HepG2 (cell line): ENCODE data around the gene IKBIP. TPM values are rescaled to one million over a fixed set of nuclear protein-coding genes. Genes with fewer than 3 reads are reported as not detected.
A peak's percentile ranks its signal among the peaks of the same experiment; 100 is the strongest.

ENCODE experiments used
- AGO2 ChIP-seq: fragments of 200-400 bp; formaldehyde crosslinking; optimal IDR thresholded peaks from 2 replicates; pipeline ENCODE3; 2017; ENCODE audit warnings: mild to moderate bottlenecking, low read depth, low read length, moderate library complexity
- GABPB1 ChIP-seq: IDR thresholded peaks from 2 replicates; pipeline ENCODE4 v1.6.1; 2016; ENCODE audit warnings: mild to moderate bottlenecking, missing genetic modification reagents, moderate library complexity, missing compliant biosample characterization
- KAT8 ChIP-seq: IDR thresholded peaks from 2 replicates; pipeline ENCODE4 v1.6.1; 2016; ENCODE audit warnings: missing genetic modification reagents, missing compliant biosample characterization
- KDM5A ChIP-seq: fragments of 200-600 bp; sonication (generic); IDR thresholded peaks from 2 replicates; pipeline ENCODE4 v1.7.0; 2018; ENCODE audit warnings: antibody characterized with exemption, mild to moderate bottlenecking, low read length, borderline replicate concordance
- MEF2D ChIP-seq: sonication (generic); formaldehyde crosslinking; IDR thresholded peaks from 2 replicates; pipeline ENCODE4 v1.5.1; 2020; ENCODE audit warnings: mild to moderate bottlenecking, missing genetic modification reagents
- TSC22D2 ChIP-seq: sonication (generic); formaldehyde crosslinking; IDR thresholded peaks from 2 replicates; pipeline ENCODE4 v1.5.1; 2020; ENCODE audit warnings: missing genetic modification reagents, mild to moderate bottlenecking, borderline replicate concordance
- ZNF230 ChIP-seq: sonication (generic); formaldehyde crosslinking; IDR thresholded peaks from 2 replicates; pipeline ENCODE4 v1.4.0; 2020; ENCODE audit warnings: mild to moderate bottlenecking, missing genetic modification reagents
- ZNF260 ChIP-seq: sonication (generic); formaldehyde crosslinking; IDR thresholded peaks from 2 replicates; pipeline ENCODE4 v1.4.0; 2020; ENCODE audit warnings: missing genetic modification reagents, low read depth, mild to moderate bottlenecking, borderline replicate concordance
- ZNF652 ChIP-seq: IDR thresholded peaks from 2 replicates; pipeline ENCODE4 v1.6.1; 2016; ENCODE audit warnings: low read depth, borderline replicate concordance
- ZNF772 ChIP-seq: sonication (generic); formaldehyde crosslinking; IDR thresholded peaks from 2 replicates; pipeline ENCODE4 v1.5.0; 2020; ENCODE audit warnings: mild to moderate bottlenecking, missing genetic modification reagents
- polyA plus RNA-seq, 8 experiments: library from polyadenylated mRNA; depleted of rRNA in 3 of 8; stranded (reverse) in 7 of 8; unstranded in 1 of 8; fragments of >200 nt; fragmentation: Illumina TruSeq in 4 of 8; extraction: Trizol in 4 of 8; gene quantifications; 2 replicates each; pipeline versions ENCODE4 v1.2.1 to v1.2.3, GENCODE V29; 2011 to 2016; ENCODE audit warnings: low read depth in 4 of 8, missing spikeins in 1 of 8, mixed read lengths in 1 of 8; ENCODE audit not compliant: insufficient read depth in 1 of 8
- total RNA-seq, 5 experiments: library from RNA; depleted of rRNA; stranded (reverse); fragments of >200 nt; fragmentation: Illumina TruSeq; extraction: Trizol; gene quantifications; 2 replicates each; pipeline ENCODE4 v1.2.3, GENCODE V29; 2016; ENCODE audit warnings: low read depth in 1 of 5
- TF ChIP-seq, protein P1 (sequence below): sonication (generic); formaldehyde crosslinking; IDR thresholded peaks from 2 replicates; pipeline ENCODE4 v1.4.0; 2020; ENCODE audit warnings: mild to moderate bottlenecking, missing genetic modification reagents, borderline replicate concordance
- TF ChIP-seq, protein P2 (sequence below): sonication (generic); formaldehyde crosslinking; IDR thresholded peaks from 2 replicates; pipeline ENCODE4 v1.8.1; 2022; ENCODE audit warnings: low read depth, mild to moderate bottlenecking, missing genetic modification reagents
- TF ChIP-seq, protein P3 (sequence below): sonication (generic); formaldehyde crosslinking; conservative IDR thresholded peaks from 2 replicates; pipeline ENCODE4 v1.8.1; 2023; ENCODE audit warnings: missing genetic modification reagents
- TF ChIP-seq, protein P4 (sequence below): IDR thresholded peaks from 2 replicates; pipeline ENCODE4 v1.6.1; 2016; ENCODE audit warnings: missing biosample characterization, missing genetic modification reagents, low read depth

Gene IKBIP
- total and polyA plus RNA-seq, 2 of the 13 experiments (the other 11 are each of a cell fraction or from before 2014, with no cell fraction given) = 20.0 to 55.5 TPM

DNA sequence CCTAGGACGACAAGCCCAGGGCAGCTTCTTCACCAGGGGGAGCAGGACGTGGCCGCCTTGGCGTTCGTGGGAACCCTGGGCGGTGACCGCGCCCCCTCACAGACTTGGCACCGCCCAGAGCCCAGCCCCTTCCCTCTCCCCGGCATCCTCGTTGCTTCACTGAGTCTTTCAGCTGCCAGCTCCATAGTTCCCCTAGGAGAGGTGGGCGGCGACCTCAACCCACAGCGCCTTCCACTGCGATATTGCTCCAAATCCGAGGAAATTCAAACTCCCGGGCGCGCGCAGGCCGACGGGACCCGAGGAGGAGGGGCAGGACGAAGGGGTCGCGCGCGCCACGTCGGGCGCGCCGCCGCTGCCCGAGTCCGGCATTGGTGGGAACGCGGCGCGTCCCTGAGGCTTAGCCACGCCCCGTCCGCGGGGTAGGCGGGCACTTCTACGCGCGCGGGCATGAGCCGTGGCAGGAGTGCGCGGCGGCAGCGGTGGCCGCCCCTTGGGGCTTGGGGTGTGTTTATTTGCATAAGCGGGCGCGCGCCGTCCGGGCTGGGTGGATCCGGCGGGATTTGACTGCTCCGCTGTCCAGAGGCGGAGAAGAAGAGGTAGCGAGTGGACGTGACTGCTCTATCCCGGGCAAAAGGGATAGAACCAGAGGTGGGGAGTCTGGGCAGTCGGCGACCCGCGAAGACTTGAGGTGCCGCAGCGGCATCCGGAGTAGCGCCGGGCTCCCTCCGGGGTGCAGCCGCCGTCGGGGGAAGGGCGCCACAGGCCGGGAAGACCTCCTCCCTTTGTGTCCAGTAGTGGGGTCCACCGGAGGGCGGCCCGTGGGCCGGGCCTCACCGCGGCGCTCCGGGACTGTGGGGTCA, at the start of gene IKBIP, which contains the start of gene APAF1 (continued):
- TF ChIP-seq, protein P1, sequence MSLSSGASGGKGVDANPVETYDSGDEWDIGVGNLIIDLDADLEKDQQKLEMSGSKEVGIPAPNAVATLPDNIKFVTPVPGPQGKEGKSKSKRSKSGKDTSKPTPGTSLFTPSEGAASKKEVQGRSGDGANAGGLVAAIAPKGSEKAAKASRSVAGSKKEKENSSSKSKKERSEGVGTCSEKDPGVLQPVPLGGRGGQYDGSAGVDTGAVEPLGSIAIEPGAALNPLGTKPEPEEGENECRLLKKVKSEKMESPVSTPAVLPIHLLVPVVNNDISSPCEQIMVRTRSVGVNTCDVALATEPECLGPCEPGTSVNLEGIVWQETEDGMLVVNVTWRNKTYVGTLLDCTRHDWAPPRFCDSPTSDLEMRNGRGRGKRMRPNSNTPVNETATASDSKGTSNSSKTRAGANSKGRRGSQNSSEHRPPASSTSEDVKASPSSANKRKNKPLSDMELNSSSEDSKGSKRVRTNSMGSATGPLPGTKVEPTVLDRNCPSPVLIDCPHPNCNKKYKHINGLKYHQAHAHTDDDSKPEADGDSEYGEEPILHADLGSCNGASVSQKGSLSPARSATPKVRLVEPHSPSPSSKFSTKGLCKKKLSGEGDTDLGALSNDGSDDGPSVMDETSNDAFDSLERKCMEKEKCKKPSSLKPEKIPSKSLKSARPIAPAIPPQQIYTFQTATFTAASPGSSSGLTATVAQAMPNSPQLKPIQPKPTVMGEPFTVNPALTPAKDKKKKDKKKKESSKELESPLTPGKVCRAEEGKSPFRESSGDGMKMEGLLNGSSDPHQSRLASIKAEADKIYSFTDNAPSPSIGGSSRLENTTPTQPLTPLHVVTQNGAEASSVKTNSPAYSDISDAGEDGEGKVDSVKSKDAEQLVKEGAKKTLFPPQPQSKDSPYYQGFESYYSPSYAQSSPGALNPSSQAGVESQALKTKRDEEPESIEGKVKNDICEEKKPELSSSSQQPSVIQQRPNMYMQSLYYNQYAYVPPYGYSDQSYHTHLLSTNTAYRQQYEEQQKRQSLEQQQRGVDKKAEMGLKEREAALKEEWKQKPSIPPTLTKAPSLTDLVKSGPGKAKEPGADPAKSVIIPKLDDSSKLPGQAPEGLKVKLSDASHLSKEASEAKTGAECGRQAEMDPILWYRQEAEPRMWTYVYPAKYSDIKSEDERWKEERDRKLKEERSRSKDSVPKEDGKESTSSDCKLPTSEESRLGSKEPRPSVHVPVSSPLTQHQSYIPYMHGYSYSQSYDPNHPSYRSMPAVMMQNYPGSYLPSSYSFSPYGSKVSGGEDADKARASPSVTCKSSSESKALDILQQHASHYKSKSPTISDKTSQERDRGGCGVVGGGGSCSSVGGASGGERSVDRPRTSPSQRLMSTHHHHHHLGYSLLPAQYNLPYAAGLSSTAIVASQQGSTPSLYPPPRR (CRISPR knock-in tag) = peak; percentile 14; the same call in 1 of the 2 replicates
- TF ChIP-seq AGO2 (peak; percentile 41), ZNF652 (CRISPR knock-in tag) (no peak), KDM5A (peak; percentile 85; the same call in 1 of the 2 replicates), MEF2D (CRISPR knock-in tag) (no peak), GABPB1 (CRISPR knock-in tag) (peak; percentile 47; the same call in 1 of the 2 replicates), ZNF260 (CRISPR knock-in tag) (no peak), ZNF230 (CRISPR knock-in tag) (0 out of 2 replicates have a peak, but pooled peaks have one; percentile 23), TSC22D2 (CRISPR knock-in tag) (no peak), KAT8 (CRISPR knock-in tag) (peak; percentile 12; the same call in 1 of the 2 replicates), ZNF772 (peak; percentile 24)
- TF ChIP-seq, protein P2, sequence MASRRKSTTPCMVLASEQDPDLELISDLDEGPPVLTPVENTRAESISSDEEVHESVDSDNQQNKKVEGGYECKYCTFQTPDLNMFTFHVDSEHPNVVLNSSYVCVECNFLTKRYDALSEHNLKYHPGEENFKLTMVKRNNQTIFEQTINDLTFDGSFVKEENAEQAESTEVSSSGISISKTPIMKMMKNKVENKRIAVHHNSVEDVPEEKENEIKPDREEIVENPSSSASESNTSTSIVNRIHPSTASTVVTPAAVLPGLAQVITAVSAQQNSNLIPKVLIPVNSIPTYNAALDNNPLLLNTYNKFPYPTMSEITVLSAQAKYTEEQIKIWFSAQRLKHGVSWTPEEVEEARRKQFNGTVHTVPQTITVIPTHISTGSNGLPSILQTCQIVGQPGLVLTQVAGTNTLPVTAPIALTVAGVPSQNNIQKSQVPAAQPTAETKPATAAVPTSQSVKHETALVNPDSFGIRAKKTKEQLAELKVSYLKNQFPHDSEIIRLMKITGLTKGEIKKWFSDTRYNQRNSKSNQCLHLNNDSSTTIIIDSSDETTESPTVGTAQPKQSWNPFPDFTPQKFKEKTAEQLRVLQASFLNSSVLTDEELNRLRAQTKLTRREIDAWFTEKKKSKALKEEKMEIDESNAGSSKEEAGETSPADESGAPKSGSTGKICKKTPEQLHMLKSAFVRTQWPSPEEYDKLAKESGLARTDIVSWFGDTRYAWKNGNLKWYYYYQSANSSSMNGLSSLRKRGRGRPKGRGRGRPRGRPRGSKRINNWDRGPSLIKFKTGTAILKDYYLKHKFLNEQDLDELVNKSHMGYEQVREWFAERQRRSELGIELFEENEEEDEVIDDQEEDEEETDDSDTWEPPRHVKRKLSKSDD (CRISPR knock-in tag) = 0 out of 2 replicates have a peak, but pooled peaks have one; percentile 17
- TF ChIP-seq, protein P3, sequence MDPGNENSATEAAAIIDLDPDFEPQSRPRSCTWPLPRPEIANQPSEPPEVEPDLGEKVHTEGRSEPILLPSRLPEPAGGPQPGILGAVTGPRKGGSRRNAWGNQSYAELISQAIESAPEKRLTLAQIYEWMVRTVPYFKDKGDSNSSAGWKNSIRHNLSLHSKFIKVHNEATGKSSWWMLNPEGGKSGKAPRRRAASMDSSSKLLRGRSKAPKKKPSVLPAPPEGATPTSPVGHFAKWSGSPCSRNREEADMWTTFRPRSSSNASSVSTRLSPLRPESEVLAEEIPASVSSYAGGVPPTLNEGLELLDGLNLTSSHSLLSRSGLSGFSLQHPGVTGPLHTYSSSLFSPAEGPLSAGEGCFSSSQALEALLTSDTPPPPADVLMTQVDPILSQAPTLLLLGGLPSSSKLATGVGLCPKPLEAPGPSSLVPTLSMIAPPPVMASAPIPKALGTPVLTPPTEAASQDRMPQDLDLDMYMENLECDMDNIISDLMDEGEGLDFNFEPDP (CRISPR knock-in tag) = no peak
- TF ChIP-seq, protein P4, sequence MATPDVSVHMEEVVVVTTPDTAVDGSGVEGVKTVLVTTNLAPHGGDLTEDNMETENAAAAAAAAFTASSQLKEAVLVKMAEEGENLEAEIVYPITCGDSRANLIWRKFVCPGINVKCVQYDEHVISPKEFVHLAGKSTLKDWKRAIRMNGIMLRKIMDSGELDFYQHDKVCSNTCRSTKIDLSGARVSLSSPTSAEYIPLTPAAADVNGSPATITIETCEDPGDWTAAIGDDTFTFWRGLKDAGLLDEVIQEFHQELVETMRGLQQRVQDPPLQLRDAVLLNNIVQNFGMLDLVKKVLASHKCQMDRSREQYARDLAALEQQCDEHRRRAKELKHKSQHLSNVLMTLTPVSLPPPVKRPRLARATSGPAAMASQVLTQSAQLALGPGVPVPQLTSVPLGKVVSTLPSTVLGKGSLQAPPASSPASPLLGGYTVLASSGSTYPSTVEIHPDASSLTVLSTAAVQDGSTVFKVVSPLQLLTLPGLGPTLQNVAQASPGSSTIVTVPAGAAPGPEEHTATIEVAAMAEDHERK = peak; percentile 72; the same call in 1 of the 2 replicates
